Breast epithelium (tissue), 3 donors: ENCODE results near the gene THSD7B.

Source experiments
- POLR2A ChIP-seq: fragments of 450-650 bp; IDR thresholded peaks from one replicate; pipeline ENCODE4 v1.6.1; 2016; ENCODE audit warnings: antibody characterized with exemption, mild to moderate bottlenecking, moderate library complexity
- POLR2AphosphoS5 ChIP-seq, 3 donors: sonication (generic); formaldehyde crosslinking; IDR thresholded peaks; one replicate each; pipeline ENCODE4 v1.6.1; 2017; ENCODE audit warnings: antibody characterized with exemption in 3 of 3
- TF ChIP-seq, protein P1 (sequence below), 3 donors: fragments of 450-650 bp; IDR thresholded peaks; one replicate each; pipeline ENCODE4 v1.5.1; 2016 to 2017; ENCODE audit warnings: antibody characterized with exemption in 3 of 3, mild to moderate bottlenecking in 3 of 3, moderate library complexity in 3 of 3

DNA sequence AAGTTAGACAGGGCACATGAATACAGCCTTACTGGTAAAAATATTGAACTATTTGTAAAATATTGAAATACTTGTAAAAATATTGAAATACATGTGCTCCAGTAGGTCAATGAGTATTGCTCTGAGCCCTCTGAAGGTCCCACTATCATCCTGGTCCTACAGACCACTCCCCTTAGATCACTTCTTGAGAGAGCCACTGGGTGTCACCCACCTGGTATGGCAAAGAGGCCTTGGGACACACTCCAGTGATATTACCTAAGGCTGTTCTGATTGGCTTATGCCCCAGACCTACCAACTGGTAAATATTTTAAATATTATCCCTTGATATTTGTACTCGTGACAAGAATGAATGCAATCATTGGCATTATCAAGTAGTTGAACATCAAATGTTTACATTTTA lies 5.0 kb downstream of the THSD7B start:
- TF ChIP-seq POLR2AphosphoS5 (IDR thresholded peaks at IDR 0.05) (no peak), POLR2A (no peak)
- TF ChIP-seq, protein P1, sequence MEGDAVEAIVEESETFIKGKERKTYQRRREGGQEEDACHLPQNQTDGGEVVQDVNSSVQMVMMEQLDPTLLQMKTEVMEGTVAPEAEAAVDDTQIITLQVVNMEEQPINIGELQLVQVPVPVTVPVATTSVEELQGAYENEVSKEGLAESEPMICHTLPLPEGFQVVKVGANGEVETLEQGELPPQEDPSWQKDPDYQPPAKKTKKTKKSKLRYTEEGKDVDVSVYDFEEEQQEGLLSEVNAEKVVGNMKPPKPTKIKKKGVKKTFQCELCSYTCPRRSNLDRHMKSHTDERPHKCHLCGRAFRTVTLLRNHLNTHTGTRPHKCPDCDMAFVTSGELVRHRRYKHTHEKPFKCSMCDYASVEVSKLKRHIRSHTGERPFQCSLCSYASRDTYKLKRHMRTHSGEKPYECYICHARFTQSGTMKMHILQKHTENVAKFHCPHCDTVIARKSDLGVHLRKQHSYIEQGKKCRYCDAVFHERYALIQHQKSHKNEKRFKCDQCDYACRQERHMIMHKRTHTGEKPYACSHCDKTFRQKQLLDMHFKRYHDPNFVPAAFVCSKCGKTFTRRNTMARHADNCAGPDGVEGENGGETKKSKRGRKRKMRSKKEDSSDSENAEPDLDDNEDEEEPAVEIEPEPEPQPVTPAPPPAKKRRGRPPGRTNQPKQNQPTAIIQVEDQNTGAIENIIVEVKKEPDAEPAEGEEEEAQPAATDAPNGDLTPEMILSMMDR (IDR thresholded peaks at IDR 0.05) = no peak
